Testis (tissue), 2 donors: ENCODE measurements around the gene TBATA.

Source experiments
- CTCF ChIP-seq, 3 experiments: fragments of 450-650 bp in 2 of 3; fragments of 200-600 bp in 1 of 3; sonication (generic) in 1 of 3; IDR thresholded peaks; one replicate each; pipeline ENCODE4 v1.5.1; 2016 to 2019; ENCODE audit warnings: antibody characterized with exemption in 3 of 3, mild to moderate bottlenecking in 2 of 3, moderate library complexity in 1 of 3
- POLR2A ChIP-seq: fragments of 450-650 bp; IDR thresholded peaks from one replicate; pipeline ENCODE4 v1.6.1; 2017; ENCODE audit warnings: antibody characterized with exemption, mild to moderate bottlenecking, moderate library complexity

GRCh38 chr10:70779088-70779487 lies 6.1 kb downstream of the TBATA start:
- TF ChIP-seq CTCF (IDR thresholded peaks at IDR 0.05) (no peak), POLR2A (no peak)
